ENCODE data around the gene GAL.

The GAL gene

DNA sequence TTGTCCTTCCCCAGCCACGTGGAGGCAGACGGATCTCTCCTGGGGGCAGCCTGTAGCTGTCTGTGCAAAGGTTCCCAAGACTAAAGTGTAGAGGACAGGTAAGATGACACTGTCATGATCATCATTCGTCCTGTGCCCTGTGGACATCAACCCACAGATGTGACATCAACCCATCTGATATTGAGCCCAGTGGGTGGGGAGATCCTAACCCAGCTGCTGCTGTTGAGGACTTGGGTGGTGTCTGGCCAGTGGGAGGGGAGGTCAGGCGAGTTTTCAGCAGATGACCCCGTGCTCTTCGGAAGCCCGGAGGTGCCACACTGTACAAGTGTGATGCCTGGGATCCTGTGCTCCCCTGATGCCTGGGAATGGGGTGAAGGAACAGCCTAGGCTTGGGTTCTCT is 1.2 kb upstream of the GAL start:
- DNase-seq (ENCODE audit: low spot score): no peak

DNA sequence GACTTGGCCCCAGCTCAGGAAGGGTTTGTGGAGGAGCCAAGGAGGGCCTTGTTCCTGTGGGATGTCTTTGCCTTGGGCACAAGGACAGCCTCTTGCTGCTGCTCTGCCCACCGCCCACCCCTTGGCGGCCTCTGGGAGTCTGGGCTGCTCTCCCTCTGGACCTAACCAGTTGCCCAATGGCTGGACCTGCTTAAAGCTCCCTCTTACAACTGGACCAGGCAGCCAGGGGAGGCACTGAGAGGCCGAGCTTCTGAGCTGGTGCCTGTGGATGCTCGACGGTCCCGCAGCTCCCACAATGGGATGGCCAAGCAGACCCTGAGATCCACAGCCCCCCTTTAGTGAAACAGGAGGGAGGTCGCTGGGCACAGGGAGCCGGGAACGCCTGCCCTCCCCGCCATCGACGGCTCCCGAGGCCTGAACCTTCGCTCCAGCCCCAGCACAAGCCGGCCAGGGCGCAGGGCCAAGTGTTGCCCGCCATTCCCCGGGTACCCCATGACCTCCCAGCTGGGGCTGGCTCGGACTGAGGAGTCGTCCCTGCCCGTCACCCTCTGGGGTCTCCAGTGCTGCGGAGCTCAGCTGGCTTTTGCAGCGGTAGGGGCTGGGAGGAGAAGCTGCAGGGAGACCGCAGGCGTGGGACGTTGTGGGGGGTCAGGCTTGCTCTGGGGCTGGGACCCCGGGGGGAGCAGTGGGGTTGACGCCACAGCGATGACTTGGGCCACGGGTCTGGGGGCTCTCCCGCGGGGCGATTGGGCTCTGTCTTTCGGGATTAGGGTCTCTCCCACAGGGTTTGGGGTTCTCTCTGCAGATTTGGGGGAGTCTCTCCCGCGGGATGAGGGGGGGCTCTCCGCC is 584 bp upstream of the GAL start:
- no peak for DNase-seq (ENCODE audit: low spot score)

DNA sequence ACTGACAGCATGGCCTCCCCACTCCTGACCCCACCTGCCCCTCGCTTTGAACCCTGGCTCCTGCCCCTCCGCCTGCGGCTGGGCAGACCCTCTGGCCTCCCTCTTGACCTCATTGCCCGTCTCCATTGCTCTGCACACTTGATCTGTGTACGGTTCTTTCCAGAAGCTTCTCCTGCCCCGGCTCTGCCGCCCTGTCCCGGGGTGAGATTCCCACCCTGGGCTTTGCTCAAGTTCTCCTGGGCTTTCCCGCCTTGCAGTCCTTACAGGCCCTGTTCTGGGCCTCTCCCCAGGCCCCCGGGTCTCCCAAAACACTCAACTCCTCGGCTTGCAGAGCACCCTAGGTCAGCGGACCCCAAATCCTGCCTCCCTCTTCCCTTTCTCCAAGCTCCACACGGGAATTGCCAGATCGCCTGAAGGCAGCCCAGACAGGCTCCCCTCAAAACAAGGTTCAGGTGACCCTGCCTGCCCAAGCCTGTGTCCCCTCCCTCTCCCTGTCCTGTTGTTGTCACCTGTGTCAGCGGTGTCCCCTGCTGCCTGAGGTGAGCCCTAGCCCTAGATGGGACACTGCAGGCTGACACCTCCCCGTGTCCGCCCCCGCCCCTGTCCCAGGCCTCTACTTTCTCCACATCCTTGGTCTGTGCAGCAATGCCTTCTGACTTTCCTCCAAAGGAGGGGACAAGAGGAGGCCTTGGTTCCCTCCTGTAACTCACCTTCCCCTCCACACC is 1.5 kb downstream of the GAL start:
- DNase-seq (ENCODE audit: low spot score): no peak

DNA sequence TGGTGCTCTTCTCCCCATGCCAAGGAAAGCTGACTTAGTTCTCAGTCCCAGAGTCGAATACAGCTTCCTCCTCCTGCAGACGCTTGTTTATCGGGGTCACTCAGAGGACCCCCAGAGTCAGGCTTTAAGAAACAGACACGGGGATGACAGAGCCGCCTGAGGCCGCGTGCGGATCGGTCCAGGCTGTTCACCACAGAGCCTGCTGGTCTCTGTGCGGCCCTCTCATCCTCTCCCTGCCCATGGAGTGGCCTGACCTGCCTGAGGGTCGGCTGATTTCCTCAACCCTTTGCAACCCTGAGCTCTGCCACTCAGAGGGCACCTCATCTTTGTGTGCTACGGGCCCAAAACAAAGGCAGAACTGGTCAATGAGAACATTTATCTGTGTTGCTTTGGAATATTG is 2.1 kb downstream of the GAL start:
- no peak for DNase-seq (ENCODE audit: low spot score)

DNA sequence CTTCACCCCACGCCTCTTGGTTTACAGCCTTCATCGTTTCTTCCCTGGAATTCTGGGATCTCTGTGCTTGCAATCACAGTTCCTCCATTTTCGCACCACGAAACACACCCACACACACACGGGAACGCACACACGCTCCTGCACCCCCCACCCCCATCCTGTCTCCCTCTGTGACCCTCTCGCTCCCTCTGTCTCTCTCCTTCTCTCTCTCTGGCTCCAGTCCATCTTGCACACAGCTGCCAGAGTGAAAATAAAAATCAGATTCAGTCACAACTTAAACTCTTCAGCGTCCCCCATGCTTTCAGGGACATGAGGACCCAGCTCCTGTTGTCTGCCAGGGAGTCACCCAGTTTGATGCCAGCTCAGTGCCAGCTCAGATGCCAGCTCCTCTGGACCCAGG is 3.0 kb downstream of the GAL start:
- DNase-seq (ENCODE audit: low spot score): no peak

DNA sequence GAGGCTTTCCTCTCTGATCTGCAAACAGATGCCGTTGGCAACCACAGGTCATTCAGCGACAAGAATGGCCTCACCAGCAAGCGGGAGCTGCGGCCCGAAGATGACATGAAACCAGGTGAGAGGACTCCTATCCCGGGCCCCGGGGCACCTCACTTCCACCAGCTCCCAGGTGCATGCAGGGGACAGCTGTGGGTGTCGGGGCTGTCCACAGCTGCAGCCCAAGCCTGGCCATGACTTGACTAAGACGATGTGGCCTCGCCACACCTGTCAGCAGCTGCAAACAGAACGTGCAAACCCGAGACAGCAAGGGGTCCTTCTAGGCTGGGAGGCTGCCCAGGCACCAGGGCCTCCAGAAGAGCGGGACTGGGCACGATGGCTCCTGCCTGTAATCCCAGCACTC is 3.6 kb downstream of the GAL start:
- DNase-seq (ENCODE audit: low spot score): no peak

DNA sequence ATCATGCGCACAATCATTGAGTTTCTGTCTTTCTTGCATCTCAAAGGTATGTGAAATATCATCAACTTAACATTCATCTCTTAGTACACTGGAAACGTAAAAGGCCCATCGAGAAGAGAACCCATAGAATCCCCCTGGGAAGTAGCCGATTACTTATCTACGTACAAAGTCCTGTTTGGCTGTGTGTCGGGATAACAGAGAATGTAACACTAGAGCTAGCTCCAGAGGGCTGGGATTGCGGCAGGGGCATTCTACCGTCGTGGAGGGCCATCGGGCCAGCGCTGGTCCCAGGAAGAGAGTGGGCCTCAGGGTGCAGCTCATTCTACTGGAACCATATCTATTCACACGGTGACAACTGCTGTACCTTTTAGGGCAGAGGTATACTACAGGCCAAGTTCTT is 4.5 kb downstream of the GAL start:
- DNase-seq (ENCODE audit: low spot score): peak; percentile 90

DNA sequence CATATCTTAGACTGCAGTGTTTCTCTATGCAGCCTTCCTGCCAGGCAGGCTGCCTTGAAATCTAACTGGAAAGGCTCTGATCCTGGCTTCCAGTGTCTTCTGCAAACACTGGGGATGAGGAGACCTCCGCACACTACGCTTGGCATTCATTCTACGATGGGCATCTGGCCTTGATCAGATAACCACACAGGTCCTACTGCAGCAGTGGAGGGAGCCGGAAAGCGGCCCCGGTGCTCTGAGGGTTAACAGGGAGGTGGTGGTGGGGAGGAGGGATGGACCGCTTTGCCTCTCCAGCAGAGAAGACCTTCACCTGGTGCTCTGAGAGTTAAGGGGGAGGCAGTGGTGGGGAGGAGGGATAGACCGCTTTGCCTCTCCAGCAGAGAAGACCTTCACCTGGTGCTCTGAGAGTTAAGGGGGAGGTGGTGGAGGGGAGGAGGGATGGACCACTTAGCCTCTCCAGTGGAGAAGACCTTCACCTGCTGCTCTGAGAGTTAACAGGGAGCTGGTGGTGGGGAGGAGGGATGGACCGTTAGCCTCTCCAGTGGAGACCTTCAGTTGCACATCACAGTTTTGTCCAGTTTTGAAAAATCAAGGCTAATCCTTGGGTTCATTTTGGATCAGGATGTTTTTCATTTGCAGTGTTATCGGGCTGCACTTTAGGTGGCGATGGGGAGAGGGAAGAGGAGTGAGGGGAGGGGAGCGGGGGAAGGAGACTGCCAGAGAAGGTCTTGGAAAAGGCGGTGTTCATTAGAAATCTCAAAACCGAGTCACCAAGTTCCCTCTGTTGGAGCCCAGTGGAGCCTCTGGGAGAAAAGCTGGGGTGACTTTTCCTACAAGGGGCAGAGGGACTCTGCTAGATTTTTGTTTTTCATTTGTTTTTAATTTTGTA is 5.6 kb downstream of the GAL start:
- DNase-seq (ENCODE audit: low spot score): no peak

DNA sequence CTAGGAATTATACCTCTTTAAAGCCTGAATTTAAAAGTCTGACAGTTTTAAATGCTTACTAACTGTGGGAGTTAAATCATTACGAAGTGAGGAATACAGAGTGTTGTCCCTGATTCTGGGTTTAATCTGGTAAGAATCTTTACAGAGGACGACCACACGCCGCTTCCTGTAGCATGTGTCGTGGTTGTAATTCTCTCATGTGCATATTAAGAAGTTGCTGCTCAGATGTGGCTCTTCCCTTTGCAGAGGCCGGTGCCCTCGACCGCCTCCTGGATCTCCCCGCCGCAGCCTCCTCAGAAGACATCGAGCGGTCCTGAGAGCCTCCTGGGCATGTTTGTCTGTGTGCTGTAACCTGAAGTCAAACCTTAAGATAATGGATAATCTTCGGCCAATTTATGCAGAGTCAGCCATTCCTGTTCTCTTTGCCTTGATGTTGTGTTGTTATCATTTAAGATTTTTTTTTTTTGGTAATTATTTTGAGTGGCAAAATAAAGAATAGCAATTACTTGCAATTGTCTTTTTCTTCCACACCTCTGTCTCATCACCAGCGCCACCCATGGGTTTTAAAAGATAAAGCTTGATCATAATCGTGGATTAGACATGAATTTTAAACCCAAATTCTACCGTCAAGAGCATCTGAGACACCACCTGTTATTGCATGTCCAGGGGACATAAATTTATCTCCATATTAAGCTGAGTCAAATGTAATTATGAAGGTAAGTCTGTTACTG is 6.5 kb downstream of the GAL start:
- no peak for DNase-seq (ENCODE audit: low spot score)

DNA sequence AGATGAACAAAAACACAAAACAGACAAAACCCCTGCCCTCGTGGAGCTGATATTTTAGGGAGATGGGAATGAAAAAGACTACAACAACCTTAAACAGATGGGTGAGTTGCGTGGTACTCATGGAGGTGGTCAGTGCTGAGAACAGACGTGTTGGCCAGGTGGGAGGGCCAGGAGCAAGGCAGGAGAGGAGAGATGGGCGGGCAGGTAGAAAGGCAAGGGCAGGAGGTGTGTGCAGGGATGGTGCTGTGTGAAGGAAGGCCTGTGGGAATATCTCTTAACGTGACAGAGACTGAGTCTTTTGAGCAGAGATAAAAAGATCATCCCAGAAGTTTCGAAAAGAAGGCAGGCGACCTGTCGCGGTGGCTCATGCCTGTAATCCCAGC is 7.0 kb downstream of the GAL start:
- DNase-seq (ENCODE audit: low spot score): no peak

DNA sequence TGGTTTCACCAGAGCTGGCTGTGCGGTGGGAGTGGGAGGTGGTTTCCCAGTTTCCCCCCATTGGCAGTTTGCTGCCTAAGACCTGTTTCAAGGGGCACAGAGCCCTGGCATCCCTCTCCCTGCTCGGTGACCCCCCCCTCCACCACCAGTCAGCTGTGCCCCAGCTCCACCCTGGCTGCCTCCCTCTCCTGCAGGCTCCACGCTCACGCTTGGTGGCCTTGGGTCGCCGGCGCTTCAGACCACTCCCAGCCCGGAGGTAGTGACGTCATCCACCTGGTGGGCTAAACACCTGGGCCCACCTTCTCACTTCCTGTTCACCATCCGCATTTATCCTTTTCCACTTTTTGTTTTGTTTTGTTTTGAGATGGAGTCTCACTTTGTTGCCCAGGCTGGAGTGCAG is 7.8 kb downstream of the GAL start:
- no peak for DNase-seq (ENCODE audit: low spot score)

DNA sequence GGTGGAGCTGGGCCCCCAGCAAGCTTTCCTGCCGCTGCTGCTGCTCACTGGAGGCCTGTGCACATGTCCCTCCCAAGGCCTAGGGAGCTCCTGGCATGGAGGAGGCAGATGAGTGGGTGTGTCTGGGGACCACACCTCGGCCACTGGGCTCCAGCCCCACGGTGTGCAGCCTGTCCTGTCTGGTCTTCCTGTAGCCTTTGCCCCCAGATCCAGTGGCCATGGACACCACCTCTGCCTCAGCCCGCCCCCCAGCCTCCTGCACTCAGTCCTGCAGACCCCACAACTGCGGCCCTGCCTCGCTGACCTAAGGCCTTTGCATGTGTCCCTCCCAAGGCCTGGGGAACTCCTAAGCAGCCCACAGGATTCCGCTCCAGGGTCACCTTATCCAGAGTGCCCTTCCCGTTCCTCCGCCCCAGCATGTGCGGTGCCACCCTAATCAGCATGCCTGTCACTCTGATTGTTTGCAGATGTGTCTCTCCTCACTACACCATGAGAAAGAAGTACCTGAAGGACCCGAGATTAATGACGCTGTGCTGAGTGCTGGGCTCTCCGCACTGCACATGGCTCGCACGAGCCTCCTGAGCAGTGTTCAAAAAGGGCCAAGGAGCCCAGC is 8.6 kb downstream of the GAL start:
- DNase-seq (ENCODE audit: low spot score): no peak

DNA sequence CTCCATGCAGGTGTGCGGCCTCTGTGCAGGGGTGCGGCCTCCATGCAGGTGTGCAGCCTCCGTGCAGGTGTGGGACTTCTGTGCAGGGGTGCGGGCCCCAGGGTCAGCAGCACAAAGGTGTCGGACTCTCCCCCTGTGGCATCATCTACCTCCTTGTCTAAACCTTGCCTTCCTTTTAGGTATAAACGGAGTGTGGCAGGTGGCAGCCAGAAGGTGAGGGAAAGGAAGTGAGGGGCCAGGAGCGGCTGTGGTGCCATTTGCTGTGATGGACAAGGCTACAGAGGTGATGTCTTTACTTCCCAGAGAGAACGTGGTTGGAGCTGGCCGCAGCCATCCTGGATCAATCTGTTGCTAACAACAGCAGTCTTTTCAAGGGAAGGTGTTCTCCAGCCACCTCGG is 9.1 kb downstream of the GAL start:
- DNase-seq (ENCODE audit: low spot score): no peak

DNA sequence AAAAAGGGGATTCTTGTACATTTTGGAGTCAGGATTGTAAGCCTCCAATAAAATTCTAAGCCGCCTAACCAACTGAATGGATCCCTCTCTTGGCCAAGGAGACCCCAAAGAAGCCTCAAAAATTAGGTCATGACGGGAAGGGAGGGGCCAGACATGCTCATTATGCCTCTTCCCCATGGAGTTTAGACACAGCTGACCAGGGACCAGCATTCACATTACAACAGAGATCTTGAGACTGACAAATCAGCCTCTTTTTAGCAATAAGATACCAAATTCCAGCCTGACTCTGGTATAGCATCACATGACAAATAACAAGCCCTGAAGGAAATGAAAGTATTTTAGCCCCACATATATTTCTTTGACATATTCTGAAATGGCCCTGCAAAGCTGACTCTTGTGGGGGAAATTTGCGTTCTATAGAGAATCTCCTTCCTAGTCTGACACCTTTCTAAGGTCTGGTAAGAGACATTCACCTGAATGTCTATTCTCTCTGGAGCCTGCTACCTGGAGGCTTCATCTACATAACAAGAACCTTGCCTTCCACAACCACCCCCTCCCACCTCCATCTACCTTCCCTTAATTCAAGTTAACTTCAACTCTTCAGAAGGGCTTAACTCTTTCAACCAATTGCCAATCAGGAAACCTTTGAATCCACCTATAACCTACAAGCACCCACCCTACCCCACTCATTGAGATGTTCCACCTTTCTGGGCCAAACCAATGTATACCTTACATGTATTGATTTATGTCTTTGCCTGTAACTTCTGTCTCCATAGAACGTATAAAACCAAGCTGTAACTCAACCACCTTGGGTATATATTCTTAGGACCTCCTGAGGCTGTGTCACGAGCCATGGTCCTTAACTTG is 10.3 kb downstream of the GAL start:
- no peak for DNase-seq (ENCODE audit: low spot score)

DNA sequence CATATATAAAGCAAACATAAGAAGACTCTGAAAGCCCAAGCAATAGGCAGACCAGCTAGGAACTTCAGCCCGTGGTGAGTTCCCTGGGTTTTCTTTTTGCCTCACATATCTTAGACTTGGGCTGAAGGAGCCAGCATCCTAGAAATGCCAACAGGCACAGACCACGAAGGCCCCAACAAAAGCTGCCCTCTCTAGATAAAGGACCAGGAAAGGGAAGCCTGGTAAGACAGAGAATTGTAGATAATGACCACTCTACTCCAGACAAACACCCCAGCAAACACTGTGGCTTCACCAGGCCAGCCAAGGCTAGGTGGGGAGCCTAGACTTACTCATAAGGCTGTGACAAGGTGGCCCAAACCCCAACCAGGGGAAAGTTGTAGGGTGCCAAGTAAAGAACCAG is 11.2 kb downstream of the GAL start:
- DNase-seq (ENCODE audit: low spot score): no peak

DNA sequence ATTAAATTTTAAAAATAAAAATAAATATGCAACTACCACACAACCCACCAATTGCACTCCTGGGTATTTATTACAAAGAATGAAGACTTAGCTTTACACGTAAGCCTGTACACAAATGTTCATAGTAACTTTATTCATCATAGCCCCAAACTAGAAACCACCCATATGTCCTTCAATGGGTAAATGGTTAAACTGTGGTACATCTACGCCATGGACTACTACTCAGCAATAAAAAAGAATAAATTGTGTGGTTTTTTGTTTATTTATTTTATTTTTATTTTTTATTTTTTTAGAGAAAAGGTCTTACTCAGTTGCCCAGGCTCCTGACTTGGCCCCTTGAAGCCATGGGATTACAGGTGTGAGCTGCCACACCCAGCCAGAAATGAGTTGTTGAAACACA is 14.6 kb downstream of the GAL start:
- DNase-seq (ENCODE audit: low spot score): no peak

DNA sequence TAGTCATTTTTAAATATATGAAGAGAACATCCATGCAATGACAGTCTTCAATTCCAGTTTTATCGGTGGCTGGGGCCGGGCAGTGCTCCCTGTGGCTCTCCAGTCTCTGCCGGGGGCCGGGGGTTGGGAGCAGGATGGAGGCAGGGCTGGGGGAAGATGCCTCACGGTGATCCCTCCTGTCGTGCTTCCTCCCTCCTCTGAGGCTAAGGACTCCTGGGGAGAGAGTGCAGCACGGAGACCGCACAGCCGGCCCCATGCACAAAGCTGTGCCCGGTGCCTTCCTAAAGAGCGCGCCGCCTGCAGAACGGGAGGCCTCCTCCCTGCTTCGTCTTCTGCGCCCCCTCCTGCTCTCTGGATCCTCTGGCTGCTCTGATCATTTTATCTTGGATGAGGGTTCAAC is 20.5 kb downstream of the GAL start:
- no peak for DNase-seq (ENCODE audit: low spot score)

DNA sequence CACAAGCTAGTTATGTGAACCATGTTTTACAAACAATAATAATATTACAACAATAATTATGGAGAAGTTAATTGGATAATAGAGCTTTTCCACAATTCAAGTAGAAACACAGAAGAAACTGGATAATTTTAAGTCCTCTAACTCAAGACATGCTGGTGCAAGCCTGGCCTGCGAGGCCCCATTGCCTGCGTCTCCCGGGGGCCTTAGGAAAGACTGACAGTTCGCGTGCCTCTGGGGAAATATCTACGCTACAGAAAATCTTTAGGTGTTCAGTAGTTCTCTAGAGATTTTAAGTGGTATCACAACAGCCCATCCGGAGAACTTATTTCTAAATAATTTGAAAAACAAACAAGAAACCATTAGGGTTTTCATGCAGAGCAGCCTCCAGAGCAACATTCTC is 23.2 kb downstream of the GAL start:
- DNase-seq (ENCODE audit: low spot score): no peak

DNA sequence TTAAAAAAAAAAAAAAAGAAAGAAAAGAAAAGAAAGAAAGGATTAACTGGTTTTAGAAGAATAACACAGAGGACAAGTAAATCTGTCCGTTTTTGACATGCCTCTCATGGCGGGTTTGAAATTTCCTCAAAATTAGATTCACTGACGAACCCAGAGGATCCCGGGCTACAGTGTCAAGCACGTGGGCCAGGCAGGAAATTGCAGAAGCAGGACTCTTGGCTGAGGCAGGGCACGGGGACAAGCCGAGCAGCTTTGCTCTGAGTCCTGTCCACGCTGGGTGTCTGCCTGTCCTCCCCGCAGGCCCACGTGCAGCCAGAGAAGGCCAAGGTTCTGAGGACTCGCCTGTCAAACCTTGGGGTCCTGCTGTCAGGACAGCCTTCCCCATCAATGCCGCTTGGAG is 24.7 kb downstream of the GAL start:
- DNase-seq (ENCODE audit: low spot score): no peak

DNA sequence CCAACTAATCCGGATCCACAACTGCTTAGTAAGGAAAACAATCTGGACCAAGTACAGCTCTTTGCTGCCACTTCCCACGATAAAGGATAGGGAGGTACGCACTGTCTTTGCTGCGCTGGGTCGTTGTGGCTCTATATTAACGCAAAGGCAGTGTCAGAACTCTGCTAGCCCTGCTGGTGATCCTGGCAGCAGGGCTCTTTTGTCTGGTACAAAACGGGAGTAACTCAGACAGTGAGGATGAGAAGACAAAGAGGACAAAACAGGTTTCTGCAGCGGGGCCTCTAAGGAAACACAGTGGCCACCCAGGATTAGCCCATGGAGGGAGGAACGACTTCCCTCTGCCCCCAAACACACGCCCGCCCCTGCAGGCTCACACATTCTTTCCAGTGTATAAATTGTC is 26.1 kb downstream of the GAL start:
- no peak for DNase-seq (ENCODE audit: low spot score)

DNA sequence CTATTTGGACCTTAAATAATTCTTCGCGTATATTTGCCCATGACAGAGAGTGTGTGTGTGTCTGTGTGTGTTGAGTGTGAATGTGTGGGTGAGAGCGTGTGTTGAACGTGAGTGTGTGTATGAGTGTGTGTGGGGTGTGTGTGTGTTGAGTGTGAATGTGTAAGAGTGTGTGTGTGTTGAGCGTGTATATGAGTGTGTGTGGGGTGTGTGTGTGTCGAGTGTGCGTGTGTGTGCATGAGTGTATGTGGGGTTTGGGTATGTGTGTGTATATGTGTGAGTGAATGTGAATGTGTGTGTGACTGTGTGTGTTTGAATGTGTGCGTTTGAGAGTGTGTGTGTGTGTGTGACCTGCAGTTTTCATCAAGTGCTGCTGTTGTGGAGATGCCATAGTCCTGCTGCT is 26.8 kb downstream of the GAL start:
- no peak for DNase-seq (ENCODE audit: low spot score)
